ENCODE measurements around the gene PA2G4.
"Not testable (repeated sequence)": the region's sequence is repeated elsewhere in the genome, so short reads cannot be mapped to it uniquely, and the experiment has no call there.

The PA2G4 gene

GRCh38 chr12:56154818-56155217, 50.5 kb downstream of the PA2G4 start:
- no peak for DNase-seq

- DNase-seq, result no peak
Observed at GRCh38 chr12:56155256-56155845, 51.0 kb downstream of the PA2G4 start.

- not testable (repeated sequence) for DNase-seq
Observed at GRCh38 chr12:56156464-56157200, 52.3 kb downstream of the PA2G4 start.

GRCh38 chr12:56157201-56158028, 53.1 kb downstream of the PA2G4 start:
- DNase-seq, result no peak

GRCh38 chr12:56158029-56158925, 53.9 kb downstream of the PA2G4 start, which contains the start of gene MYL6:
MYL6 (plus strand) TSS chr12:56158359; CDS start chr12:56158402, 43 bp downstream.
- DNase-seq, result peak; percentile 84

- no peak for DNase-seq
Observed at GRCh38 chr12:56158926-56159461, 54.6 kb downstream of the PA2G4 start.

GRCh38 chr12:56159482-56160192, 55.3 kb downstream of the PA2G4 start:
- no peak for DNase-seq

- no peak for DNase-seq
Observed at GRCh38 chr12:56160193-56160763, 55.9 kb downstream of the PA2G4 start.

- no peak for DNase-seq
Observed at GRCh38 chr12:56160894-56161689, 56.7 kb downstream of the PA2G4 start.

- DNase-seq, result no peak
Observed at GRCh38 chr12:56161690-56162351, 57.5 kb downstream of the PA2G4 start.

GRCh38 chr12:56162468-56163290, 58.3 kb downstream of the PA2G4 start:
- DNase-seq, result no peak

All from NK-92 treated with Interleukin-12 subunit alpha and Interleukin-12 subunit beta, amount 100 ng/mL, for 24 hours (cell line).